HG02571 (cell line): ENCODE results near the gene RNF213.
"Not testable (repeated sequence)": the region's sequence is repeated elsewhere in the genome, so short reads cannot be mapped to it uniquely, and the experiment has no call there.

ENCODE experiments used
- ATAC-seq: cut with Tn5 transposase; IDR thresholded peaks from one replicate; pipeline ENCODE4 v1.9.1; 2021; ENCODE audit warnings: mild to moderate bottlenecking, moderate library complexity; ENCODE audit not compliant: unreplicated experiment

The RNF213 gene

DNA sequence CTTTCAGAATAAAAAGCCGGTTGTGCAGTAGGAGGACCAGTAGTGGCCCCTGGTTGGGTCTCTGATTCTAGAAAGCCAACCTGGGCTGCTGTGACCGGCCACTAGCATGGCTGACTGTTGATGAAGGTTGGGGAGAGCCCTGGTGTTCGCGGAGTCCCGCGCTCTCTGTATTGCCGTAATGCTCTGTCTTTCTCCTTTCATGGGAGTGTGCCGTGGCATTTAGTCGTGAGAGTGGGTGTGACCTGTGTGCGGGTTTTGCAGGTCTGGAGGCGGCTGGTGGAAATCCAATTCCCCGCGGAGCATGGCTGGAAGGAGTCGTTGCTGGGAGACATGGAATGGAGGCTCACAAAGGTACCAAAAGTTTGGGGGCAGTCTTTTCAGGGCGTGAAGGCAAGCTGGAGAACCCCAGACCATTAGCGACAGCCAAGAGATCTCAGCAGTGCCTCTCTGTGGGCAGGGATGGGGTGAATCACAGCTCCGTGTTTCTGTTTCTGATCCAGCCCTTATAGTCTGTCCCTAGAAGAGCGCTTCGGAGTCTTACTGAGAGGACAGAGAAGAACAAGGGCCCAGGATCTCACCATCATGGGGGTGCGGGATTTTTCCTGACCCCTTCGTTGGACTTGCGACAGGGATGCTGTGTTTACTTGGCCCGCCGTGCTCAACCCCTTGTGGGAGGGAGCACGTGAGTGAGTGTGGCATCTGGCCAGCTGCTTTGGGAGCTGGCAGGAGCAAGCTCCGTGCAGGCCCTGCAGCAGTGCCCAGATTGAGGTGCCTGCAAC lies 56.5 kb downstream of the RNF213 start:
- no peak for ATAC-seq

DNA sequence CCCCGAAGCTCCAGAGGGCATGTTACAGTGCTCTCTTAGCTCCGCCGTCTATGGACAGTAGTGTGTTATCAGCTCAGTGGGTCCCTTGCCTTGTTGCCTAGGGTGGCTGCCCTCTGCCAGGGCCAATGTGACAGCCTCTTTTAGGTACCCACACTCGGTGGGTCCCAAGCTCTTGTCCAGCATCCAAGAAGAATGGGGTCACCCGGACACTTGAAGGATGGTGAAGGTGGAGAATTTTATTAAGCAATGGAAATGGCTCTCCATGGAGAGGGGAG lies 57.0 kb downstream of the RNF213 start:
- ATAC-seq, result no peak

DNA sequence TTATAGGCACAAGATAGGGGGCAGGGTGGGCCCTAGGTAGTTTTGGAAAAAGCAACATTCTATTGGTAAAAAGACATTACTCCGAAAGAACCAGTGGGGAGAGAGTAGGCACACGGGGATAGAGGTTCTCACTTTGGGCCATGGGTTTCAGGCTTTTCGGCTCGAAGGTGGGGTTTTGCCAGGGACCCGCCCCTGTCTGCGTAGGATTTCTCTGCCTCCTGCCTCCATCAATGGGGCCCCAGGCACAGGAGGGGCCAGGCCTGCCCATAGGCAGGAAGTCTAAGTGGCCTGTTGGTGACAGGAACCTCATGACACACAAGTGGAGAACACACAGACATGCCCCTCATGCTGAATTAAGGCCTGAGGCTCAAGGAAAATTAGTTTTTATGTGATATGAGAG lies 57.5 kb downstream of the RNF213 start:
- no peak for ATAC-seq

DNA sequence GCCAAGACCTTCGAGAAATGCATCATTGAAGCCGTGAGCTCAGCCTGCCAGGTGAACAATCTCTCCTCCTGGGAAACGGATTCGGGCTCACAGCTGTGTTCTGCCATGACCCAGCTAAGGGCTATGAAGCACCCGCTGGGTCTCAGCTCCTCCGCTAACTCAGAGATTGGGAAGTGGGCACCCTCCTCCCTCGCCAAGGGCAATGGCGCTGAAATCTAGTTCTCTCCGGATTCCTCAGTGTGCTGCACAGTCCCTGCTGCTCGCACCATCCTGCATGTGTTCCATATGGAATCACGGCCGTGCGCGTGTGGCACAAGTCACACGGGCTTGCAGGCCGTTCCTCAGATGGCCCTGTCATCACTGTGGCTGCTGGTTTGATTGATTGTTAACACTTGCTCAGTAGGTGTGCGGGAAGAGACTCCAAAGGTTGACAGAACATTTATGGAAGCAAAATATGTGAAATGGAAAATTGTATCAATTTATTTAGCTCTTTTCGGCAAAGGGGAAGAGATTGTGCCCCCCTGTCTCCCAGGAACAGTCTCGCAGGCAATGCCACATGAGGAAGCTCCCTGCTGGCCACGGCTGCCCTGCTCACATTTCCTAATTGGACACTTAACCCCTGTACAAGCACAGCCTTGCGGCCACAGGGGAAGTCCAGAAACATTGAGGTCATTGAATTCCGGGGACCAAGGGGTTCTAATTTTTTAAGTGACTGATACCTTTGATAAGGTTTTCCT lies 58.8 kb downstream of the RNF213 start:
- ATAC-seq, result no peak

DNA sequence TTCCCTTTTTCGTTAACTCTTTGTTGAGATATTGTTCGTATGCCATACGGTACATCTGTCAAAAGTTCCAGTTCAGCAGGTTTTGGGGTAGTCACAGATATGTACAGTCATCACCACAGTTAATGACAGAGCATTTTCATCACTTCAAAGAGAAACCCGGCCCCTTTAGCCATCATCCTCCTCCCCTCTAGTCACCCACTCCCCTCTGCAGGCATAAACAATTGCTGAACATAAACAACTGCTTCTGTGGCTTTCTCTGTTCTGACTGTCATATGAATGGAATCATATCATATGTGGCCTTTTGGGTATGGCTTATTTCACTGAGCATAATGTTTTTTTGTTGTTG lies 59.3 kb downstream of the RNF213 start:
- no peak for ATAC-seq

DNA sequence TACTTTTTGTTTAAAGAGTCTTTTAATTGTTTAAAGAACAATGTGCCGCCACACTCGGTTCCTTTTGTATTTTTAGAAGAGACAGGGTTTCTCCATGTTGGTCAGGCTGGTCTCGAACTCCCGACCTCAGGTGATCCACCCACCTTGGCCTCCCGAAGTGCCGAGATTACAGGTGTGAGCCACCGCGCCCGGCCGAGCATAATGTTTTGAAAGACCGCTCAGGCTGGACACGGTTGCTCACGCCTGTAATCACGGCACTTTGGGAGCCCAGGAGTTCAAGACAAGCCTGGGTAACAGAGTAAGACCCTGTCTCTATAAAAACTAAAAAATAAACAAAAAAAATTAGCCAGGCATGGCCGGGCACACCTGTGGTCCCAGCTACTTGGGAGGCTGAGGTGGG lies 59.8 kb downstream of the RNF213 start:
- ATAC-seq, result no peak

DNA sequence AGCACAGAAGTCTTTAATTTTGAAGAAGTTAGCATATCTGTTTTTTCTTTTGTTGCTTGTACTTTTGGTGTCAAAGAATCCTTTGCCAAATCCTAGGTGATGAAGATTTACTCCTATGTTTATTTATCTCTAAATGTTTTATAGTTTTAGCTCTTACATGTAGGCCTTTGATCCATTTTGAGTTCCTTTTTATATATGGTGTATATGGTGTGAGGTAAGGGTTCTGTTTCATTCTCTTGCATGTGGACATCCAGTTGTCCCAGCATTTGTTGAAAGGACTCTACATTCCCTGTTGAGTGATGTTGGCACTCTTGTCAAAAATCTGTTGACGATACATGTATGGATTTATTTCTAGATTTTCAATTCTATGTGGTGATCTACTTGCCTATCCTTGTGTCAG lies 62.2 kb downstream of the RNF213 start:
- no peak for ATAC-seq

DNA sequence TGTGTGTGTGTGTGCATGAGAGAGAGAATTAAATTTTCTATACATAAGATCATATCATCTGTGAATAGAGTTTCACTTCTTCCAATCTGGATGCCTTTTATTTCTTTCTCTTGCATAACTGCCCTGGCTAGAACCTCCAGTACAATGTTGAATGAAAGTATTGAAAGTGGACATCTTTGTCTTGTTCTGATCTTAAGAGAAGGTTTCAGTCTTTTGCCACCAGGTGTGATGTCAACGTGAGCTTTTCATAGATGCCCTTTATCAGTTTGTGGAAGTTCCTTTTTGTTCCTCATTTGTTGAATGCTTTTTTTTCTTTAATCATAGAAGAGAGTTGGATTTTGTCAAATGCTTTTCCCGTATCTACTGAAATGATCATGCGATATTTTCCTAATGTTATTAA lies 63.3 kb downstream of the RNF213 start:
- no peak for ATAC-seq

DNA sequence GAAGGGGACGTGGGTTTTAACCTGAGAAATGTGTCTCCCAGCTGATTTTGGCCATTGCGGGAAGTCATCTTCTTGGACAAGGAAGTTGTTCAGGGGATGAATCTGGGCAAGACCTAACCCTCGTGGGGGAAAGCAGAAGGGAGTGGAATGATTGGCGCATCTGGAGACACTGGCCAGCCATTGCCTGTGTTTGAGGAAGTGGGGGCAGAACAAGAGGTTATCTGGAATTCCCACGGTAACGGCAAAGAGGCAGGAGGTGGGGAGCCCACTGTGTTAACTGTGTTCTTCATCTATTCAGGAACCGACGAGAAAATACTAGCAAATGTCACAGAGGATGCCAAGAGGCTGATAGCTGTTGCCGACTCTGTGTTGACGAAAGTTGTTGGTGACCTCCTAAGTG lies 66.9 kb downstream of the RNF213 start:
- no peak for ATAC-seq

DNA sequence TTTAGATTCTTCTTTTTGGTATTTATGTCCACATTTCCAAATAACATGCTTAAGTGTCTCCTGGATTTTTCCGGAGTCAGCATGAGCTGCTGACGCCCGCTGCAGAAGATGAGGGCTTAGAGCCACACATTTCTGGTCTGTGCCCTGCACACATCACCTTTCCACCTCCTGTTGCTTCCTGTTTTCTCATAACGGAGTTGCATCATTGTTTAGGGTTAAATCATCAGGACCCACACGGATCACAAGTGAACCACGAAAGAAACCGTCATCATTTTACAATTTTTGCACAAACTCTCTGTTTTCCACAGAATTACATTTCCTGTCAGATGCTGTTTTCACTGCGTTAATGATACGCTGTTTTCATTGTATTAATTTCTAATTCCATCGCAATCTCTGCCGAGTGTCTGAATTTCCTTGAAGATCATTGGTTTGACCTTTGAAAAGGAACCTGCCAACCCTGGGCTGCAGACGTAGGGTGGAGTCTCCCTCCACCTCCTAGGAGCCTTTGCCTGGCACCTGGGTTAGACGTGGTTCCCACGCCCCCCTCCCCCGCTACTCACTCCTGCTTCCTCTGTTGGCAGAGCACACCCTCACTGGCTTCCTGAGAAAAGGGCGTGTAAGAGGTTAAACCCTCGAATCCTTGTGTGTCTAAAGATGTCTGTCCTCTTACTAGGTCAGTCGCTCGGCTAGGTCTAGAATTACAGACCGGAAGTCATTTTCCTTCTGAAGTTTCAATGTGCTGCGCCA lies 68.2 kb downstream of the RNF213 start:
- no peak for ATAC-seq

DNA sequence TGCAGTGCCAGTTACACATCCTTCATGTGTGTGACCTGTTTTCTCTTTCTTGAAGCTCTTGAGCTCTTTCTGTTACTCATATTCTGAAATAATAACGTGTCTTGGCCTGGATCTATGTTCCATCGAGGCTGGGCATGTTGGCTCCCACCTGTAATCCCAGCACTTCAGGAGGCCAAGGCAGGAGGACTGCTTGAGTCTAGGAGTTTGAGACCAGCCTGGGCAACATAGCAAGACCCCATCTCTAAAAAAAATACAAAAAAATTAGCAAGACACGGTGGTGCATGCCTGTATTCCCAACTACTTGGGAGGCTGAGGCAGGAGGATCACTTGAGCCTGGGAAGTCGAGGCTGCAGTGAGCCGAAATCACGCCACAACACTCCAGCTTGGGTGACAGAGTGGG lies 68.8 kb downstream of the RNF213 start:
- ATAC-seq, result not testable (repeated sequence)

DNA sequence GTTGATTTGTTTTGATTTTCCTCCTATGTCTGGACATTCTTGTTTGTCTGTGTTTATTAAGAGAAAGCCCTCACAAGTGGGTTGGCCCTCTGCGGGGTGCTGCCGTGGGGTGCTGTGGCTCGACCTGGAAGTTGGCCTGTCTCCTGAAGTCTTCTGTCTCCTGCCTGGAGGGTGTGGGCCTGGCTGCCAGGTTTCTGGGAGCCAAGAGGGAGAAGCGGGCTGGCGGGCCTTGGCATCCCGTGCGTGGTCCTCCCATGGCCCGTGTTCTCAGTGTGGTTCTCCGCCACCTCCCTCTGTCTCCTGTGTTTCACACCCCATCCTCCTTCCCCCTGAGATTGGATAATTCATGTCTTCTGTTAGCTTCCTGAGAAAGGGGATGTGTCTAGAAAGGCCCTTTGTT lies 69.6 kb downstream of the RNF213 start:
- no peak for ATAC-seq

DNA sequence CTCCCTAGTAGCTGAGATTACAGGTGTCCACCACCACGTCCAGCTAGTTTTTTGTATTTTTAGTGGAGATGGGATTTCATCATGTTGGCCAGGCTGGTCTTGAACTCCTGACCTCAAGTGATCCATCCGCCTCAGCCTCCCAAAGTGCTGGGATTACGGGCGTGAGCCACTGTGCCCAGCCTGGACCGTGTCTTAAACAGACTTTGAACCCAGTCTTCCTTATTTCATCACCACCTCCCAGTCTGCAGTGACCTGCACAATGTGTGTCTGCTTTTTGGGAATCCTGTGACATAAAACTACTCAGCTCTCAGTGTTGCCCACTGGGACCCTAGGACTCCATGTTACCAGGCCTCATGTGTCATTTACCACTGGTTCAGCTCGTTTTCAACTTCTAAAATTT lies 70.3 kb downstream of the RNF213 start:
- not testable (repeated sequence) for ATAC-seq

DNA sequence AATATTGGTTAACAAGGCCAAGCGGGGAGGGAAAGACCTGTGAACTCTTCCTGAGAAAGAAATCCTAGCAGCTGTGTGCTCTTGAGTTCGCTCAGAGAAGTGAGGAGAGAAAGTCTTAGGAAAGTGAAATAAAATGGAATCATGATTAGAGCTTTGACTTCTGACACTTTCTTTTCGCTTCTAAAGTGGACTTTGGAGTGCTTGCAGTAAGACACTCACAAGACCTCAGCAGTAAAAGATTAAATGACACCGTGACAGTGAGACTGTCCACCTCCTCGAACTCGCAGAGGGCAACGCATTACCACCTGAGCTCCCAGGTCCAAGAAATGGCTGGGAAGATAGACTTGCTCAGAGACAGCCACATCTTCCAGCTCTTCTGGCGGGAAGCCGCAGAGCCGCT lies 71.2 kb downstream of the RNF213 start:
- no peak for ATAC-seq

DNA sequence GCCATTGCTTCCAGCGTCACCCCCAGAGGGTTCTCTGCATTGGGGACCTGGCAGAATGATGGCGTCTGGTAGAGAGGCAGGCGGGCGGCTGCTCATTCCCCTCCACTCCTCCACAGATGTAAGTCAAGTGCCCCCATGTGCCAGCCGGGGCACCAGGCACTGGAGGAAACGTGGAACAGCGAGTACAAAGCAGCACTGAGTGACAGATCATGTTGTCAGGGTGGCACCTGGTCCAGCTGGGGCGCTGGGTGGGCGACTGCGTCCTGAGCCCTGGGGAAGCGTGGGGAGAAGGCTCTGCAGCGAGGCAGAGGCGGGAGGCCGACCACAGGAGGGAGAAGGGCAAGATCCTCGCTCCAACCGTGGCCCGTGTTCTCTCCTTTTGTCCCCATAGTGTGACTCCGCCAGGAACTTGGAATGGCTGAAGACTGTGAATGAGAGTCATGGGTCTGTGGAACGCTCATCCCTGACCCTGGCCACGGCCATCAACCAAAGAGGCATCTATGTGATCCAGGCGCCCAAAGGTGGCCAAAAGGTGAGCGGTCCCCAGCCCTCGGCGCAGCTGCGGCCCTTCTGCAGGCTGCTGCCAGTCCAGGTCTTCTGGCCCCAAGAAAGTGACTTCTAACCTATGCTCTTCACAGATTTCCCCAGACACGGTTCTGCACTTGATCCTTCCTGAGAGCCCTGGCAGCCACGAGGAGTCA lies 76.7 kb downstream of the RNF213 start:
- no peak for ATAC-seq

DNA sequence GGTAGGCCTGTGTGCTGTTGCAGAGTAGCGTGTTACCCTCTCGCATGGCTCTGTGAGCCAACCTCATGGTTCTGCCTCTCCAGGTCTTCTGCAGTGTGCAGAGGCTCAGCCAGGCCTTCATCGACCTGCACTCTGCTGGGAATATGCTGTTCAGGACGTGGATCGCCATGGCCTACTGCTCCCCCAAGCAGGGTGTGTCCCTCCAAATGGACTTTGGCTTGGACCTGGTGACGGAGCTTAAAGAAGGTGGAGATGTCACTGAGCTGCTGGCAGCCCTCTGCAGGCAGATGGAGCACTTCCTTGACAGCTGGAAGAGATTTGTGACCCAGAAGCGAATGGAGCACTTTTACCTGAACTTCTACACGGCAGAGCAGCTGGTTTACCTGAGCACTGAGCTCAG lies 78.5 kb downstream of the RNF213 start:
- ATAC-seq, result no peak

DNA sequence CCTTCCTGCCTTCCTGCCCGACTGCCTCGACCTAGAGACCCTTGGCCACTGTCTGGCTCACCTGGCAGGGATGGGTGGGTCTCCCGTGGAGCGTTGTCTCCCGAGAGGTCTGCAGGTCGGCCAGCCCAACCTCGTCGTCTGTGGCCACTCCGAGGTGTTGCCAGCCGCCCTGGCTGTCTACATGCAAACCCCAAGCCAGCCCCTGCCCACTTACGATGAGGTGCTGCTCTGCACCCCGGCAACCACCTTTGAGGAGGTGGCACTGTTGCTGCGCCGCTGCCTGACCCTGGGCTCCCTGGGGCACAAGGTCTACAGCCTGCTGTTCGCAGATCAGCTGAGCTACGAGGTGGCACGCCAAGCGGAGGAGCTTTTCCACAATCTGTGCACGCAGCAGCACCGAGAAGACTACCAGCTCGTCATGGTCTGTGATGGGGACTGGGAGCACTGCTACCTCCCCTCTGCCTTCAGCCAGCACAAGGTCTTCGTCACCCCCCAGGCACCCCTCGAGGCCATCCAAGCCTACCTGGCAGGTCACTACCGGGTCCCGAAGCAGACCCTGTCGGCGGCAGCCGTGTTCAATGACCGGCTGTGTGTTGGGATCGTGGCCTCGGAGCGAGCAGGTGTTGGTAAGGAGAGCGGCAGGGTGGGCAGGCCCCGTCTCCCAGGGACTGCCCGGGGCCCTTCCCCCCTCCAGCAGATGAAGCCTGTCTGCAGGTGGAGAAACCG lies 79.2 kb downstream of the RNF213 start:
- ATAC-seq, result no peak

DNA sequence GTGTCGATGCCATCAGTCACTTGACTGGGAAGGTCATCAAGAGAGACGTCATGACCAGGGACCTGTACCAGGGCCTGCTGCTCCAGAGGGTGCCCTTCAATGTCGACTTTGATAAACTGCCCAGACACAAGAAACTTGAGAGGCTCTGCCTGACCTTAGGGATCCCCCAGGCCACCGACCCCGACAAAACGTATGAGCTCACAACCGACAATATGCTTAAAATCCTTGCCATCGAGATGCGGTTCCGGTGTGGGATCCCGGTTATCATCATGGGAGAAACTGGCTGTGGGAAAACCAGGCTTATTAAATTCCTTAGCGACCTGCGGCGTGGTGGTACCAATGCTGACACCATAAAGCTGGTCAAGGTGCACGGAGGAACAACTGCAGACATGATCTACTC lies 84.7 kb downstream of the RNF213 start:
- ATAC-seq, result no peak

DNA sequence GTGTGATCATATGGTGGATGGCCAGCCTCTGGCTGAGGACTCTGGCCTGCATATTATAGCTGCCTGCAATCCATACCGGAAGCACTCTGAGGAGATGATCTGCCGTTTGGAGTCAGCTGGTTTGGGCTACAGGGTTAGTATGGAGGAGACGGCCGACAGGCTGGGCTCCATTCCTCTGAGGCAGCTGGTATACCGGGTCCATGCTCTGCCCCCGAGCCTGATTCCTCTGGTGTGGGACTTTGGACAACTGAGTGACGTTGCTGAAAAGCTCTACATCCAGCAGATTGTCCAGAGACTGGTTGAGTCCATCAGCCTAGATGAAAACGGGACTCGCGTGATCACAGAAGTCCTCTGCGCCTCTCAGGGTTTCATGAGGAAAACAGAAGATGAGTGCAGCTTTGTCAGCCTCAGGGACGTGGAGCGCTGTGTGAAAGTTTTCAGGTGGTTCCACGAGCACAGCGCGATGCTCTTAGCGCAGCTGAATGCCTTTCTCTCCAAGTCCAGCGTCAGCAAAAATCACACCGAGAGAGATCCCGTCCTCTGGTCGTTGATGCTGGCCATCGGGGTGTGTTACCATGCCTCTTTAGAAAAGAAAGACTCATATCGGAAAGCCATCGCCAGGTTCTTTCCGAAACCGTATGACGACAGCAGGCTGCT lies 85.3 kb downstream of the RNF213 start:
- no peak for ATAC-seq

DNA sequence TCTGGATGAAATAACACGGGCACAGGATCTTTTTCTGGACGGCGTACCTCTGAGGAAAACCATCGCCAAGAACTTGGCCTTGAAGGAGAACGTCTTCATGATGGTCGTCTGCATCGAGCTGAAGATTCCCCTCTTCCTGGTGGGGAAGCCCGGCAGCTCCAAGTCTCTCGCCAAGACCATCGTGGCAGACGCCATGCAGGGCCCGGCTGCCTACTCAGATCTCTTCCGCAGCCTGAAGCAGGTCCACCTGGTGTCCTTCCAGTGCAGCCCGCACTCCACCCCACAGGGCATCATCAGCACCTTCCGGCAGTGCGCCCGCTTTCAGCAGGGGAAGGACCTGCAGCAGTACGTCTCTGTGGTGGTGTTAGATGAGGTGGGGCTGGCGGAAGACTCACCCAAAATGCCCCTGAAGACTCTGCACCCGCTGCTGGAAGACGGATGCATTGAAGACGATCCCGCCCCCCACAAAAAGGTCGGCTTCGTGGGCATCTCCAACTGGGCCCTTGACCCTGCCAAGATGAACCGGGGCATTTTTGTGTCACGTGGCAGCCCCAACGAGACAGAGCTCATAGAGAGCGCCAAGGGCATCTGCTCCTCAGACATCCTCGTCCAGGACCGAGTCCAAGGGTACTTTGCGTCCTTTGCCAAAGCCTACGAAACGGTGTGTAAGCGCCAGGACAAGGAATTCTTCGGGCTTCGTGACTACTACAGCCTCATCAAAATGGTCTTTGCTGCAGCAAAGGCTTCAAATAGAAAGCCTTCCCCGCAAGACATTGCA lies 86.0 kb downstream of the RNF213 start:
- no peak for ATAC-seq
